Vagina (tissue), 2 donors: ENCODE results near the gene HIPK2. TPM values are rescaled to one million over a fixed set of nuclear protein-coding genes. Genes with fewer than 3 reads are reported as not detected.

Experiments
- DNase-seq, 2 donors: peaks; one replicate each; pipeline ENCODE4 v3.0.0-alpha.2; 2017; ENCODE audit errors: extremely low spot score in 2 of 2
- H3K27ac ChIP-seq: fragments of 200-600 bp; sonication (generic); one replicate; pipeline ENCODE4 v1.5.1; 2019
- H3K27me3 ChIP-seq: fragments of 200-600 bp; sonication (generic); one replicate; pipeline ENCODE4 v1.5.1; 2019
- H3K36me3 ChIP-seq, 2 donors: fragments of 200-600 bp; sonication (generic); one replicate each; pipeline ENCODE4 v1.5.1; 2017 to 2019
- H3K4me1 ChIP-seq: fragments of 200-600 bp; sonication (generic); one replicate; pipeline ENCODE4 v1.5.1; 2019
- H3K4me3 ChIP-seq, 2 donors: fragments of 200-600 bp; sonication (generic); 1 replicate in 1 of 2; 2 replicates in 1 of 2; pipeline ENCODE4 v1.5.1; 2016 to 2019
- H3K9me3 ChIP-seq: fragments of 200-600 bp; sonication (generic); one replicate; pipeline ENCODE4 v1.5.1; 2019
- POLR2A ChIP-seq, 2 donors: fragments of 450-650 bp; IDR thresholded peaks; one replicate each; pipeline ENCODE4 v1.6.1; 2017; ENCODE audit warnings: antibody characterized with exemption in 2 of 2, mild to moderate bottlenecking in 2 of 2, moderate library complexity in 2 of 2
- POLR2AphosphoS5 ChIP-seq, 2 donors: sonication (generic); formaldehyde crosslinking; IDR thresholded peaks; one replicate each; pipeline ENCODE4 v1.9.0; 2017; ENCODE audit warnings: antibody characterized with exemption in 2 of 2, mild to moderate bottlenecking in 2 of 2, low read depth in 1 of 2; ENCODE audit not compliant: insufficient read depth in 1 of 2
- intact Hi-C: fragments of 100-400 bp; cut with DNase I; formaldehyde crosslinking; loops from one replicate; pipeline ENCODE4 v1.15.1; 2023
- total RNA-seq: library from RNA; depleted of rRNA; stranded (reverse); fragments of >200 nt; gene quantifications from one replicate; pipeline ENCODE4 v1.2.3, GENCODE V29; 2016
- TF ChIP-seq, protein P1 (sequence below), 3 experiments: fragments of 450-650 bp in 2 of 3; fragments of 200-600 bp in 1 of 3; sonication (generic) in 1 of 3; IDR thresholded peaks; one replicate each; pipeline ENCODE4 v1.5.1; 2017 to 2019; ENCODE audit warnings: antibody characterized with exemption in 3 of 3, mild to moderate bottlenecking in 2 of 3, moderate library complexity in 2 of 3

The HIPK2 gene
- total RNA-seq, 1 donor from 2014 or later = 21.9 TPM

DNA sequence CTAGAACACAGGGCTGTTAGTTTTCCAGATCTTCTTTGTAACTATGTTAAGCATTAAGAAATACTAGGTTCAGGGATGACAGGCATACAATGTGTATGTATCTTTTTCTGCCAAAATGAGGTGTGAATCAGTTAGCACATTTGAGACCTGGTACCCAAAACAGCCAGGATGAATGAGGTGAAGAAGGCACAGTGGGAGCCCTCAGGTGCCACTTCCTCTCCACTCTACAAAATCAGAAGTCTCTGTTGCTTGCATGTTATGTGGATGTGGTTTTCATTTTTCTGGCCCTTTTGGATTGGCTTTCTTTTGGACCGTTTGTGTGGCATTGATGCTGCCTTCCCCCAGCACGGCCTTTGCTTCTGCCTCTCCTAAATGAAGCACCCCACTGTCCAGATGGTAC, 35.9 kb upstream of the HIPK2 start:
- Histone ChIP-seq H3K4me3 (no peak overlapping the region), H3K27me3 (no peaks in the 10 kb centered on the region), H3K4me1 (no peaks in the 10 kb centered on the region), H3K27ac (no peak overlapping the region), H3K36me3 (no peaks in the 10 kb centered on the region), H3K9me3 (no peaks in the 10 kb centered on the region)
- DNase-seq = no peak
- TF ChIP-seq POLR2AphosphoS5 (IDR thresholded peaks at IDR 0.05; ENCODE audit: insufficient read depth in 1 of 2, low read depth in 1 of 2) (no peak), POLR2A (IDR thresholded peaks at IDR 0.05) (no peak)
- intact Hi-C loops = no loop called here

DNA sequence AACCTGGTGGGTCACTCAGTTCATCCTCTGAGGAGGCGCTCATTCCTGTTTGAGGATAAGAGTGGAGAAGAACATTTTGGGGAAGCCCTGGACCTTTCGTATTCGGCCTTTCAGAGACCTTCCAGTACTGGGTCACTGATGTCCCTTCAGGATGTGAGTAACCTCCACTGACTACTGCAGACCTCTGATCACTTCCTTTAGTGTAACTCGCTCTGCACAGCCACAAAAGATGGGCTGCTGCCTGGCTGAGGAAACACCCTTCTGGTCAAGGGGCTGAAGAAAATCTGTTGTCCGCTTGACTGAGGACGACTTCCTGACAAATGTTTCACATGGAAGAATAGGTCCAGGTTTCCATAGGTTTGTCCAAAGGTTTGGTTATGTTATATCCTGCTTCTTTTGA, 35.4 kb upstream of the HIPK2 start:
- TF ChIP-seq POLR2A (IDR thresholded peaks at IDR 0.05) (no peak), POLR2AphosphoS5 (IDR thresholded peaks at IDR 0.05; ENCODE audit: insufficient read depth in 1 of 2, low read depth in 1 of 2) (no peak)
- TF ChIP-seq, protein P1, sequence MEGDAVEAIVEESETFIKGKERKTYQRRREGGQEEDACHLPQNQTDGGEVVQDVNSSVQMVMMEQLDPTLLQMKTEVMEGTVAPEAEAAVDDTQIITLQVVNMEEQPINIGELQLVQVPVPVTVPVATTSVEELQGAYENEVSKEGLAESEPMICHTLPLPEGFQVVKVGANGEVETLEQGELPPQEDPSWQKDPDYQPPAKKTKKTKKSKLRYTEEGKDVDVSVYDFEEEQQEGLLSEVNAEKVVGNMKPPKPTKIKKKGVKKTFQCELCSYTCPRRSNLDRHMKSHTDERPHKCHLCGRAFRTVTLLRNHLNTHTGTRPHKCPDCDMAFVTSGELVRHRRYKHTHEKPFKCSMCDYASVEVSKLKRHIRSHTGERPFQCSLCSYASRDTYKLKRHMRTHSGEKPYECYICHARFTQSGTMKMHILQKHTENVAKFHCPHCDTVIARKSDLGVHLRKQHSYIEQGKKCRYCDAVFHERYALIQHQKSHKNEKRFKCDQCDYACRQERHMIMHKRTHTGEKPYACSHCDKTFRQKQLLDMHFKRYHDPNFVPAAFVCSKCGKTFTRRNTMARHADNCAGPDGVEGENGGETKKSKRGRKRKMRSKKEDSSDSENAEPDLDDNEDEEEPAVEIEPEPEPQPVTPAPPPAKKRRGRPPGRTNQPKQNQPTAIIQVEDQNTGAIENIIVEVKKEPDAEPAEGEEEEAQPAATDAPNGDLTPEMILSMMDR (IDR thresholded peaks at IDR 0.05) = no peak
- peak in 1 of 2 donors; percentile 49 for DNase-seq
- no peaks in the 10 kb centered on the region for H3K36me3 ChIP-seq
- H3K27ac ChIP-seq = no peak overlapping the region
- intact Hi-C loops = no loop called here
- H3K9me3 ChIP-seq = no peaks in the 10 kb centered on the region
- H3K4me3 ChIP-seq = no peak overlapping the region
- no peaks in the 10 kb centered on the region for H3K27me3 ChIP-seq
- H3K4me1 ChIP-seq = no peaks in the 10 kb centered on the region

DNA sequence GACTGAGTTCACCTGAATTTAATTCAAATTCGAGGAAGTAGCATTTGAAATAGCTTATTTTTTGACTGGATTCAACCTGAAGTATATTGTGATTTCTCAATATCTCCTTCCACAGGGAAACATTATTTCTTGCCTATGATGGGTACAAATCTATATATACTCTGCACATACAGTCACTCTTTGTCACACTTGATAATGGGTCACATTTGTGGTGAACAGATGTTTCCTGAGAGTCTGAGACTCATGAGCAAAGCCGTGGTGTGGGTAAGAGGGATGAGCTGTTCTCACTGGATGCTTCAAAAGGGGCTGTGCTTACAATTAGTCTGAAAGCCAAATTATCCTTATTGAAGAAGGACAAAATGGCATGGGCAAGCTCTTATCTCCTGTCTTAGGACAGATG, 33.3 kb upstream of the HIPK2 start:
- no peak for DNase-seq
- intact Hi-C loops = no loop called here
- H3K36me3 ChIP-seq = no peaks in the 10 kb centered on the region
- no peaks in the 10 kb centered on the region for H3K9me3 ChIP-seq
- no peaks in the 10 kb centered on the region for H3K27me3 ChIP-seq
- no peak overlapping the region for H3K4me3 ChIP-seq
- H3K27ac ChIP-seq = no peak overlapping the region
- TF ChIP-seq POLR2A (IDR thresholded peaks at IDR 0.05) (no peak), POLR2AphosphoS5 (IDR thresholded peaks at IDR 0.05; ENCODE audit: insufficient read depth in 1 of 2, low read depth in 1 of 2) (no peak)
- TF ChIP-seq, protein P1 (IDR thresholded peaks at IDR 0.05) = no peak
- no peaks in the 10 kb centered on the region for H3K4me1 ChIP-seq

DNA sequence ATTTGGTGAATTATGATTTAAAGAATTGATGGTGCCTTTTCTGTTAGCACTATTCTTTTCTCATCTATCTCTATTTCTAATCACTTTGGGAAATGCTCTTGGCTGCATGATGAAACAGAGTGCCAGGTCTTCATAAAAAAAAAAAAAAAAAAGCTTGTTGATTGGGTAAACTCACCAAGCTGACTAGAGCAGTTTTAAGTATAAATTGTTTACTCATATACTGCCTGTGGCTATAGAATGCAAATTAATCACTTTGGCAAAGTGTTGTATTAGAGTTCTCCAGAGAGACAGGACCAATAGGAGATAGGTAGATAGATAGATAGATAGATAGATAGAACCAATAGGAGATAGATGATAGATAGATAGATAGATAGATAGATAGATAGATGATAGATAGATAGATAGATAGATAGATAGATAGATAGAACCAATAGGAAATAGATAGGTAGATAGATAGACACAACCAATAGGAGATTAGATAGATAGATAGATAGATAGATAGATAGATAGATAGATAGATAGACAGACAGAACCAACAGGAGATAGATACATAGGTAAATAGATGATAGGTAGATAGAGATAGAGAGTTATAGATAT, 31.1 kb upstream of the HIPK2 start:
- intact Hi-C loops = no loop called here
- no peak for DNase-seq
- Histone ChIP-seq H3K4me1 (no peaks in the 10 kb centered on the region), H3K4me3 (no peak overlapping the region), H3K27ac (no peak overlapping the region), H3K9me3 (no peaks in the 10 kb centered on the region), H3K36me3 (no peaks in the 10 kb centered on the region), H3K27me3 (no peaks in the 10 kb centered on the region)
- TF ChIP-seq POLR2AphosphoS5 (IDR thresholded peaks at IDR 0.05; ENCODE audit: insufficient read depth in 1 of 2, low read depth in 1 of 2) (no peak), POLR2A (IDR thresholded peaks at IDR 0.05) (no peak)
- TF ChIP-seq, protein P1 (IDR thresholded peaks at IDR 0.05) = no peak

DNA sequence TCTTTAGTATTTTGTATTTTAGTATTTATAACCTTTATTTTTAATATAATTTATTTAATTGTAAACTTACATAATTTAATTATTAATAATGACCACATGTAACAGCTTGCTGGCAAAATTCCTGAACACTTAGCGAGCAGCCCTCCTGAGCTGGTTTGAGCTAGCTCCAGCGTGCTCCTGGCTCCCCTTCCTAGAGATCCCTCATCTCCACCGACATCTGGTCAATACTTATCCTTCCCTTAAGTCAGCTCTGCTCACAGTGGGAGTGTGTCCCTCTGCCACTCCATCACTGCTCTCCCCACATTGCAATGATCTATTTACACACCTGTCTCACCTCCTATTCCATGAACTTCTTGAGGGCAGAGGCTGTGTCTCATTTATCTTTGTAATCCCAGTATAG, 30.6 kb upstream of the HIPK2 start:
- H3K27ac ChIP-seq = no peak overlapping the region
- no peak for TF ChIP-seq POLR2AphosphoS5 (IDR thresholded peaks at IDR 0.05; ENCODE audit: insufficient read depth in 1 of 2, low read depth in 1 of 2)
- intact Hi-C loops = no loop called here

DNA sequence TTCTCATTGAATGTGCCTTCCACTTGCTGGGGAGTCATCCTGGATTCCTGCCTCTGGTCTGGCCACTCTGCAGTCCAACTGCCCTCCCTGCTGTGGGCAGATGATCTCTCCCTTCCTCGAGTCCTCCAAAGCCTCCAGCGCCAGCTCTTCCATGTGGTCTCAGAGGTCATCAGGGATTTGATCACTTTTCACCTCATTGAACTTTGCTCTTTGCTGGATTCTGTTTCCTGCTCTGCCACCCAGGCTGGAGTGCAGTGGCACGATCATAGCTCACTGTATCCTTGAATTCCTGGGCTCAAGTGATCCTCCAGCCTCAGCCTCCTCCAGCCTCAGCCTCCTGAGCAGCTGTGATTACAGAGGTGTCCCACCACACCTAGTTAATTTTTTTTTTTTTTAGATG, 29.2 kb upstream of the HIPK2 start:
- no peaks in the 10 kb centered on the region for H3K4me1 ChIP-seq
- intact Hi-C loops = no loop called here
- no peak overlapping the region for H3K27ac ChIP-seq
- H3K27me3 ChIP-seq = no peaks in the 10 kb centered on the region
- H3K4me3 ChIP-seq = no peak overlapping the region
- TF ChIP-seq POLR2AphosphoS5 (IDR thresholded peaks at IDR 0.05; ENCODE audit: insufficient read depth in 1 of 2, low read depth in 1 of 2) (no peak), POLR2A (IDR thresholded peaks at IDR 0.05) (no peak)
- TF ChIP-seq, protein P1 (IDR thresholded peaks at IDR 0.05) = no peak
- H3K9me3 ChIP-seq = no peaks in the 10 kb centered on the region
- DNase-seq = no peak
- H3K36me3 ChIP-seq = no peaks in the 10 kb centered on the region

More for the DNA sequence above, 30.6 kb upstream of the HIPK2 start:
- Histone ChIP-seq H3K27me3 (no peaks in the 10 kb centered on the region), H3K36me3 (no peaks in the 10 kb centered on the region), H3K9me3 (no peaks in the 10 kb centered on the region), H3K4me3 (no peak overlapping the region), H3K4me1 (no peaks in the 10 kb centered on the region)
- peak in 1 of 2 donors; percentile 37 for DNase-seq
